ENCODE results near the gene MFN2. TPM values are rescaled to one million over a fixed set of nuclear protein-coding genes. Genes with fewer than 3 reads are reported as not detected.

MFN2 gene
- polyA plus RNA-seq, 1 donor from 2014 or later: 64.9 TPM

- H3K9me2 ChIP-seq (ENCODE audit: insufficient read depth, low read length): no peaks in the 10 kb centered on the region
- H3F3A ChIP-seq (ENCODE audit: insufficient read depth, low read length, poor library complexity, severe bottlenecking): no peaks in the 10 kb centered on the region
- no peak overlapping the region for H2AFZ ChIP-seq (ENCODE audit: low read depth, low read length)
- H4K20me1 ChIP-seq (ENCODE audit: insufficient read depth): no peaks in the 10 kb centered on the region
- no peak overlapping the region for H3K27ac ChIP-seq (ENCODE audit: low read length)
- TF ChIP-seq RAD21 (conservative IDR thresholded peaks at IDR 0.05) (peak; percentile 80), MXI1 (conservative IDR thresholded peaks at IDR 0.05; ENCODE audit: poor library complexity, severe bottlenecking) (no peak), EP300 (conservative IDR thresholded peaks at IDR 0.05; ENCODE audit: poor library complexity, severe bottlenecking) (no peak), SMC3 (conservative IDR thresholded peaks at IDR 0.05; ENCODE audit: poor library complexity) (peak; percentile 76), EZH2 (IDR thresholded peaks at IDR 0.05; ENCODE audit: borderline replicate concordance, insufficient read depth, low read length, poor library complexity, severe bottlenecking) (no peak), TAF1 (IDR thresholded peaks at IDR 0.05; ENCODE audit: low read depth) (no peak), POLR2AphosphoS5 (IDR thresholded peaks at IDR 0.05) (no peak)
- TF ChIP-seq, protein P1, sequence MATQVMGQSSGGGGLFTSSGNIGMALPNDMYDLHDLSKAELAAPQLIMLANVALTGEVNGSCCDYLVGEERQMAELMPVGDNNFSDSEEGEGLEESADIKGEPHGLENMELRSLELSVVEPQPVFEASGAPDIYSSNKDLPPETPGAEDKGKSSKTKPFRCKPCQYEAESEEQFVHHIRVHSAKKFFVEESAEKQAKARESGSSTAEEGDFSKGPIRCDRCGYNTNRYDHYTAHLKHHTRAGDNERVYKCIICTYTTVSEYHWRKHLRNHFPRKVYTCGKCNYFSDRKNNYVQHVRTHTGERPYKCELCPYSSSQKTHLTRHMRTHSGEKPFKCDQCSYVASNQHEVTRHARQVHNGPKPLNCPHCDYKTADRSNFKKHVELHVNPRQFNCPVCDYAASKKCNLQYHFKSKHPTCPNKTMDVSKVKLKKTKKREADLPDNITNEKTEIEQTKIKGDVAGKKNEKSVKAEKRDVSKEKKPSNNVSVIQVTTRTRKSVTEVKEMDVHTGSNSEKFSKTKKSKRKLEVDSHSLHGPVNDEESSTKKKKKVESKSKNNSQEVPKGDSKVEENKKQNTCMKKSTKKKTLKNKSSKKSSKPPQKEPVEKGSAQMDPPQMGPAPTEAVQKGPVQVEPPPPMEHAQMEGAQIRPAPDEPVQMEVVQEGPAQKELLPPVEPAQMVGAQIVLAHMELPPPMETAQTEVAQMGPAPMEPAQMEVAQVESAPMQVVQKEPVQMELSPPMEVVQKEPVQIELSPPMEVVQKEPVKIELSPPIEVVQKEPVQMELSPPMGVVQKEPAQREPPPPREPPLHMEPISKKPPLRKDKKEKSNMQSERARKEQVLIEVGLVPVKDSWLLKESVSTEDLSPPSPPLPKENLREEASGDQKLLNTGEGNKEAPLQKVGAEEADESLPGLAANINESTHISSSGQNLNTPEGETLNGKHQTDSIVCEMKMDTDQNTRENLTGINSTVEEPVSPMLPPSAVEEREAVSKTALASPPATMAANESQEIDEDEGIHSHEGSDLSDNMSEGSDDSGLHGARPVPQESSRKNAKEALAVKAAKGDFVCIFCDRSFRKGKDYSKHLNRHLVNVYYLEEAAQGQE (IDR thresholded peaks at IDR 0.05; ENCODE audit: borderline replicate concordance): no peak
- TF ChIP-seq, protein P2, sequence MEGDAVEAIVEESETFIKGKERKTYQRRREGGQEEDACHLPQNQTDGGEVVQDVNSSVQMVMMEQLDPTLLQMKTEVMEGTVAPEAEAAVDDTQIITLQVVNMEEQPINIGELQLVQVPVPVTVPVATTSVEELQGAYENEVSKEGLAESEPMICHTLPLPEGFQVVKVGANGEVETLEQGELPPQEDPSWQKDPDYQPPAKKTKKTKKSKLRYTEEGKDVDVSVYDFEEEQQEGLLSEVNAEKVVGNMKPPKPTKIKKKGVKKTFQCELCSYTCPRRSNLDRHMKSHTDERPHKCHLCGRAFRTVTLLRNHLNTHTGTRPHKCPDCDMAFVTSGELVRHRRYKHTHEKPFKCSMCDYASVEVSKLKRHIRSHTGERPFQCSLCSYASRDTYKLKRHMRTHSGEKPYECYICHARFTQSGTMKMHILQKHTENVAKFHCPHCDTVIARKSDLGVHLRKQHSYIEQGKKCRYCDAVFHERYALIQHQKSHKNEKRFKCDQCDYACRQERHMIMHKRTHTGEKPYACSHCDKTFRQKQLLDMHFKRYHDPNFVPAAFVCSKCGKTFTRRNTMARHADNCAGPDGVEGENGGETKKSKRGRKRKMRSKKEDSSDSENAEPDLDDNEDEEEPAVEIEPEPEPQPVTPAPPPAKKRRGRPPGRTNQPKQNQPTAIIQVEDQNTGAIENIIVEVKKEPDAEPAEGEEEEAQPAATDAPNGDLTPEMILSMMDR (IDR thresholded peaks at IDR 0.05; ENCODE audit: poor library complexity, severe bottlenecking): peak; percentile 75
- no peaks in the 10 kb centered on the region for H3K9me3 ChIP-seq (ENCODE audit: low read length)
- no peak overlapping the region for H3K9ac ChIP-seq (ENCODE audit: low read length)
- no peaks in the 10 kb centered on the region for H3K27me3 ChIP-seq (ENCODE audit: insufficient read depth, low read depth, low read length)
- H3K36me3 ChIP-seq (ENCODE audit: insufficient read depth, low read length): no peaks in the 10 kb centered on the region
- H3K4me3 ChIP-seq (ENCODE audit: low read length): no peak overlapping the region
- H3K4me2 ChIP-seq (ENCODE audit: low read length): no peak overlapping the region
- no peaks in the 10 kb centered on the region for H3K79me2 ChIP-seq (replicated peaks; ENCODE audit: insufficient read depth, low read length)
Observed at GRCh38 chr1:11967028-11967547, 13.2 kb upstream of the MFN2 start.

DNA sequence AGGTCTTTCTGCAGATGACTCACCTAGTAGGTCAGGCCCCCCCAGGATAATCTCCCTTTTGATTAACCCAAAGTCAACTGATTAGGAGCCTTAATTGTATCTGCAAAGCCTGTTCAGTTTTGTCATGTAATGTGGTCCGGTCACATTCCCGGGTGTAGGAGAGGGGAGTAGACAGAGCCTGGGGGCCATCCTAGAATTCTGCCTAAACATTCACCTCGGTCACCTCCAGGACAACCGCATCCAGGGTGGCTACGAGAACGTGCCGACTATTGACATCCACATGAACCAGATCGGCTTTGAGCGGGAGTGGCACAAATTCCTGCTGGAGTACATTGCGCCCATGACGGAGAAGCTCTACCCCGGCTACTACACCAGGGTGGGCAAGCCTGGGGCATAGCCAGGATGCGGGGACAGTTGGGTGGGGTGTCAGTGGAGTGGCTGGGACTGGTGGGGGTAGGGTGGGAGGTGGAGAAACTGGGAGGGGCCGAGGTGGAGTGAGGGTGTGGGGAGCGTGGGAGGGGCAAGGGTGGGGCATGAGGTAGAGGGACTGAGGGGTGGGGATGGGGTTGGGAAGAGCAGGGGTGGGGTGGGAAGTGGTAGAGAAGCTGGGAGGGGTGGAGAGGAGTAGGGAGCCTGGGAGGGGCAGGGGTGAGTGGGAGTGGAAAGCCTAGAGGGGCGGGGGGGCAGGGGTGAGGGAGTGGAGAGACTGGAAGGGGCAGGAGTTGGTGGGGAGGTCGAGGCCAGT is 9.6 kb upstream of the MFN2 start:
- no peak overlapping the region for H3K4me2 ChIP-seq (ENCODE audit: low read length)
- no peak overlapping the region for H3K4me3 ChIP-seq (ENCODE audit: low read length)
- no peaks in the 10 kb centered on the region for H3K9me3 ChIP-seq (ENCODE audit: low read length)
- H3K9ac ChIP-seq (ENCODE audit: low read length): no peak overlapping the region
- TF ChIP-seq, protein P2 (IDR thresholded peaks at IDR 0.05; ENCODE audit: poor library complexity, severe bottlenecking): no peak
- TF ChIP-seq SMC3 (conservative IDR thresholded peaks at IDR 0.05; ENCODE audit: poor library complexity) (no peak), EZH2 (IDR thresholded peaks at IDR 0.05; ENCODE audit: borderline replicate concordance, insufficient read depth, low read length, poor library complexity, severe bottlenecking) (no peak), RAD21 (conservative IDR thresholded peaks at IDR 0.05) (no peak), TAF1 (IDR thresholded peaks at IDR 0.05; ENCODE audit: low read depth) (no peak), POLR2AphosphoS5 (IDR thresholded peaks at IDR 0.05) (no peak), EP300 (conservative IDR thresholded peaks at IDR 0.05; ENCODE audit: poor library complexity, severe bottlenecking) (no peak)
- TF ChIP-seq, protein P1 (IDR thresholded peaks at IDR 0.05; ENCODE audit: borderline replicate concordance): no peak
- no peak overlapping the region for H2AFZ ChIP-seq (ENCODE audit: low read depth, low read length)
- no peaks in the 10 kb centered on the region for H4K20me1 ChIP-seq (ENCODE audit: insufficient read depth)
- H3K9me2 ChIP-seq (ENCODE audit: insufficient read depth, low read length): no peaks in the 10 kb centered on the region
- H3K27ac ChIP-seq (ENCODE audit: low read length): no peak overlapping the region
- no peaks in the 10 kb centered on the region for H3K27me3 ChIP-seq (ENCODE audit: insufficient read depth, low read depth, low read length)
- no peaks in the 10 kb centered on the region for H3F3A ChIP-seq (ENCODE audit: insufficient read depth, low read length, poor library complexity, severe bottlenecking)
- H3K79me2 ChIP-seq (replicated peaks; ENCODE audit: insufficient read depth, low read length): no peaks in the 10 kb centered on the region
- H3K36me3 ChIP-seq (ENCODE audit: insufficient read depth, low read length): no peaks in the 10 kb centered on the region

Data from neural cell (in vitro differentiated cells).